Fibroblast of the aortic adventitia (primary cell): ENCODE measurements around the gene HOXA5. TPM values are rescaled to one million over a fixed set of nuclear protein-coding genes. Genes with fewer than 3 reads are reported as not detected.

Source experiments
- DNase-seq: peaks from one replicate; pipeline ENCODE4 v3.0.0-alpha.2; 2010; ENCODE audit warnings: low read depth
- H3K4me3 ChIP-seq: 2 replicates; pipeline ENCODE4 v1.5.1; 2011; ENCODE audit warnings: low read depth, mild to moderate bottlenecking, control low read depth, low read length, moderate library complexity
- total RNA-seq: library from RNA; depleted of rRNA; stranded (reverse); fragments of >200 nt; gene quantifications from 2 replicates; pipeline ENCODE4 v1.2.3, GENCODE V29; 2012; ENCODE audit warnings: low replicate concordance
- TF ChIP-seq, protein P1 (sequence below): IDR thresholded peaks from 2 replicates; pipeline ENCODE4 v1.5.1; 2011; ENCODE audit warnings: mild to moderate bottlenecking, low read length, control low read depth, inconsistent platforms; ENCODE audit not compliant: insufficient read depth

HOXA5 gene
- total RNA-seq, 1 donor, result 0.72 TPM

DNA sequence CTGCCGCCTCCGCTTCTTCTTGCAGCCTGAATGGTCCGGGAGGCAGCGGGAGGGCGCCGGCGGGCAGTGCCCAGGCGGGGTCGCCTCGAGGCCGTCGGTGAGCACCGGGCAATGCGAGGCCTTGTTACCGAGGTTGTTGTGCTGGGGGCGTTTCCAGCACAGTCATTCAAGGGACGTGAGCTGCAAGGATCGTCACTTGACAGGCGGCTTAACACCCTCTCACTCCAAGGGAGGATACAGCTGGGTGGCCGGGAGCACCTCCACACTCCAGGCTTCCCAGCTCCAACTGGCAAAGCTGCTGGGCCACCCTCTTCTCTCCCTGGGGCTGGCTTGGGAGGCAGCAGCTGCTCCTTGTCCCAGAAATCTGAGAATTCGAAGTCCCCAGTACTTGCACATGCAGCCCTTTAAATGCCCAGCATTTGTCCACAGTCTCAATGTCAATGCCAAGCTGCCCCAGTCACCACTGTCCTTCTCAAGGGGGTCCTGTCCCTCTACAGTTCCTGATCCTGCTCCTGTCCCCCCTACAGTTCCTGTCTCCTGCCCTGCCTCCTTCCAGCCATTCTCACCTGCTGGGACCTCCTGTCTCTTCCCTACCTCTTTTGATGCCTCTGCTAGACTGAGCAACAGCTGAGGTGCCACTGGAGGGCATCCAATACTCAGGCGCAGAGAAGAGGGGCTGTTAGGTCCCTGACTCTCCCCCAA, 46.0 kb upstream of the HOXA5 start:
- TF ChIP-seq, protein P1, sequence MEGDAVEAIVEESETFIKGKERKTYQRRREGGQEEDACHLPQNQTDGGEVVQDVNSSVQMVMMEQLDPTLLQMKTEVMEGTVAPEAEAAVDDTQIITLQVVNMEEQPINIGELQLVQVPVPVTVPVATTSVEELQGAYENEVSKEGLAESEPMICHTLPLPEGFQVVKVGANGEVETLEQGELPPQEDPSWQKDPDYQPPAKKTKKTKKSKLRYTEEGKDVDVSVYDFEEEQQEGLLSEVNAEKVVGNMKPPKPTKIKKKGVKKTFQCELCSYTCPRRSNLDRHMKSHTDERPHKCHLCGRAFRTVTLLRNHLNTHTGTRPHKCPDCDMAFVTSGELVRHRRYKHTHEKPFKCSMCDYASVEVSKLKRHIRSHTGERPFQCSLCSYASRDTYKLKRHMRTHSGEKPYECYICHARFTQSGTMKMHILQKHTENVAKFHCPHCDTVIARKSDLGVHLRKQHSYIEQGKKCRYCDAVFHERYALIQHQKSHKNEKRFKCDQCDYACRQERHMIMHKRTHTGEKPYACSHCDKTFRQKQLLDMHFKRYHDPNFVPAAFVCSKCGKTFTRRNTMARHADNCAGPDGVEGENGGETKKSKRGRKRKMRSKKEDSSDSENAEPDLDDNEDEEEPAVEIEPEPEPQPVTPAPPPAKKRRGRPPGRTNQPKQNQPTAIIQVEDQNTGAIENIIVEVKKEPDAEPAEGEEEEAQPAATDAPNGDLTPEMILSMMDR, result no peak
- H3K4me3 ChIP-seq, result no peak overlapping the region
- no peak for DNase-seq

DNA sequence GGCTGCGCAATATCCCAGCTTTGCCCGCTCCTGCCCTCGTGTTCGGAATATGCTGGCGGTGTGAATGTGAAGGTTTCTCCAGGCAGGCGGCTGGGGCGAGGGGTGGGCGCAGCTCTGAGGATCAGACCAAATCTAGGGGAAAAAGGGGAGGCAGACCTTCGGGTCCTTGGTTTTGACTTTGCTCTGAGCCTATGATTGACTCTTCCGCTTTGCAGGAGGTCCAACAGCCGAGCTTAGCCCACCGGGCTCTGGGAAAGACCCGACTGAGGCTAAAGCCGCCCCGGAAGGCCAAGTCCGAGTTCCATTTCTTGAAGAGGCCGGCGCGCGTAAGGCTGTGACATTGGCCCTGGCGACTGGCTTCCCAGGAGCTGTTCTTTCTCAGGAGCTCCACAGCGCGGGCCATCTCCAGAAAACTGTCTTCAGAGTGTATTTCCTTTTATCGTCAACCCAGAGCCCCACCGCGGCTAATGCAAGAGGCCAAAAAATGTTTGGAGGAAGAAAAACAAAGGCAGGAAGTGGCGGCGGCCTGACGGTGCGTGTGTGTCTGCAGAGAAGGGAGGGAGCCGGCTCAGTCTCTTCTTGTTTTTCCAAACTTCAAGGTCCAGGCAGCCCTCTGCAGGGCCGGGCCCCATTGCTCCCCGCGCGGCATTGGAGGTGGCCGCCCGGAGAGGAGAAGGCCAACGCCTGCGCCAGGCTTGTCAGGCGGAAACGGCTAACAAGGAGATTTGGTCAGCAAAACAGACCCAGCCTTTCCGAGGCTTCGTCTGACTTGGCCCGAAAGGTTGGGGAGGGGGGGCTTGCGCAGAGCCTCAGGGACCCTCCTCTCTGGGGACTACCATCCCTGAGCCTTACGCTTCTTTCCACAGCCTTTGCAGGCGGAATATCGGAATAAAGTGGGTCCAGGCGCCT, 45.2 kb upstream of the HOXA5 start:
- DNase-seq, result peak; percentile 28
- H3K4me3 ChIP-seq, result no peak overlapping the region
- TF ChIP-seq, protein P1, result no peak

DNA sequence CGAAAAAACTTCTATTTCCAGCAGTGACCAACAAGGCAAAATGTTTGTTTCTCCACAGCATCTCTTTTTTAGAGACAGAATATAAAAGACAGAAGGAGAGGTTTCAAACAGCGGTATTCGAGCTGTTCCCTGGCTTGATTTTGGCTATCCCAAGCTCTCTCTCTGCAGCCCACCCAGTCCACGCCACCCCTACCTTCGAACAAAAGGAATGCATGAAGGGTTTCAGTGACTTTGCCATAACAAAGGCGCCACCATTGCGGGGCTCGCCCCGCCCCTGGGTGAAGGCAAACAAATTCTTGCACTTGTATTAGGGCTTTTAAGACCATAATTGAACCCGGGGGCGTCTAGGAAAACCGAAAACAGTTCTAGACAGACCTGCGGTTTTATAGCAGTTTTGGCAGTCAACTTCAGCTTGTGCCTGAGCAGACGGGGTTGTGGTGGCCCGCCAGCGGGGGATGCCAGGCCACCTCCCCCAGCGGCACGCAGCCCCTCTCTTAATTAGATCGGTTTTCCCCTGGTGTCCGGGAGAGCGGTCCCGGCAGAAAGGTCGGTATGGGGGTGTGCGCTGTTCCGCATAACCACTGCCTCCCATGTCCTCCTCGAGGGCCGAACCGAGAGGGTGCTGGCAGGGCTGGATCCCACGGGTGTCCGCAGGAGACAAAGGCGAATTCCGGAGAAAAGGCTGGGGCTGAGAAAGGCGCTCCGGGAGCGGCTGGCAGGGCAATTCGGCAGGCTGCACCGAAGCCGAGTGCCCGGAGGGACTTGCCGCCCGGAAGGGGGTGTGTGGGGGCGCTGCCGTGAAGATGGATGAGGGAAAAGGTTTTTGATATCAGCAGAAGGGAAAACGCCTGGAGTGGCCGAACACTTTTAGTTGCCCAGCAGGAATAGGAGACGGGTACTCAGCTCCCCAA, 44.2 kb upstream of the HOXA5 start:
- H3K4me3 ChIP-seq, result no peak overlapping the region
- no peak for DNase-seq
- TF ChIP-seq, protein P1, result no peak

- TF ChIP-seq, protein P1, result no peak
- no peak for DNase-seq
- no peak overlapping the region for H3K4me3 ChIP-seq
Observed at GRCh38 chr7:27186668-27187474, 43.4 kb upstream of the HOXA5 start.

DNA sequence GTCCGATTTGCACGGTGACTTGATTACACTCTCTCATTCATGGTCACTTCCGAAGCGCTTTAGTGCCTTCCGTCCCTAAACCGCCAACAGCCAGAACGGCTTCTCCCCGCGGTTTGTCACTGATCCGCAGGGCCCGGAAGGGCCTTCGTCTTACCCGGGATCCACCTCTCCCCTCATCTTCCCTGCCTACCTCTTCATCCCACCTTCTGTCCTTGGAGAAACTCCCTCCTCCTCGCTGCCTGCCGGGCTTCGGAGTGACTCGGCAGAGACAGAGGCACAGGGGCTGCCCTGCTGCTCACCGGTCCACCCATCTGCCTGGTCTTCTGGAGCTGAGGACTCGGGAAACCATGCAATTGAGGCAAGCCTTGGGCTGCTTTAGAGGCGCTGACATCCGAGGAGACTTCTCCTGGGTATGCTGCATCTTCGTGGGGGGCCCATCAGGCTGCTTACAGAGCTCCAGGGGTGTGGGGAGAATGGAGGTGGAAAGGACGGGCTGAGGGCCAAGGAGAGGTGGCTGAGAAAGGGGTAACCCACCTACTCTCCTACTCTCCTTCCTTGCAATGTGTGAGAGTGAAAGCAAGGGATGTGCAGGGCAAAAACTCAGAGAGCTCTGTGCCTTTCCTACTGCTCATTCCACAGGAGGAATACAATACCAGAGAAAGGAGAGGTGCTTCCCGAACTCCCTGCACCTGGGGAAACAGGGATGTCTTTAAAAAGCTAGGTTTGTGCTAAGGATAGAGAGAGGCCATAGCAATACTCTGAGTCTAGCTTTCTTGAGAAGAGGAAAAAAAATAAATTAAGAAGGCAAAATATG, 42.6 kb upstream of the HOXA5 start:
- TF ChIP-seq, protein P1, result no peak
- no peak for DNase-seq
- no peak overlapping the region for H3K4me3 ChIP-seq
